SU-DHL-6 (cell line): ENCODE measurements around the gene MDP1.
"Not testable (repeated sequence)": the region's sequence is repeated elsewhere in the genome, so short reads cannot be mapped to it uniquely, and the experiment has no call there.

ENCODE experiments used
- EZH2phosphoT487 ChIP-seq: fragments of 200-600 bp; sonication (generic), shearing (Covaris generic); conservative IDR thresholded peaks from 2 replicates; pipeline ENCODE4 v1.6.1; 2018; ENCODE audit warnings: mild to moderate bottlenecking, antibody characterized with exemption, low read length, moderate library complexity, mixed read lengths
- TF ChIP-seq, protein P1 (sequence below): fragments of 200-600 bp; sonication (generic); IDR thresholded peaks from one replicate; pipeline ENCODE4 v1.5.1; 2017; ENCODE audit warnings: antibody characterized with exemption, mild to moderate bottlenecking, low read length, moderate library complexity; ENCODE audit not compliant: insufficient read depth, poor library complexity, severe bottlenecking

DNA sequence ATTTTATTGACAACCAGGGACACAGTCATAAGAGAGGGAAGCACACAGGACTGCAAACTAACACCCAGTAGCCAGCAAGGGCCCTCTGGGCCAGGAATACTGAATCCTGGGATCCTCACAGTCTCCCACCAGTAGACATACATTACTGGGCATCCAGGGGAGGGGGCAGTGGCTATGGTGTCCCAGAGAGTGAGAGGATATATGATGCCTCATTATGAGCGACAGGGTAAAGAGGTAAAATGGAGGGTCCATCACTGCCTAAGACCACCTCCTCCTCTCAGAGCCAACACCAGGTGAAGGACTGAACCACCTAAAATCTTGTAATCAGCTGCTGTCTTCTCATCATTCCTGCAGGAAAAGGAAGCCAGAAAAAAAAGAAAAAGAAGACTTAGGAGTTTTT is 1.0 kb upstream of the MDP1 start:
- TF ChIP-seq, protein P1, sequence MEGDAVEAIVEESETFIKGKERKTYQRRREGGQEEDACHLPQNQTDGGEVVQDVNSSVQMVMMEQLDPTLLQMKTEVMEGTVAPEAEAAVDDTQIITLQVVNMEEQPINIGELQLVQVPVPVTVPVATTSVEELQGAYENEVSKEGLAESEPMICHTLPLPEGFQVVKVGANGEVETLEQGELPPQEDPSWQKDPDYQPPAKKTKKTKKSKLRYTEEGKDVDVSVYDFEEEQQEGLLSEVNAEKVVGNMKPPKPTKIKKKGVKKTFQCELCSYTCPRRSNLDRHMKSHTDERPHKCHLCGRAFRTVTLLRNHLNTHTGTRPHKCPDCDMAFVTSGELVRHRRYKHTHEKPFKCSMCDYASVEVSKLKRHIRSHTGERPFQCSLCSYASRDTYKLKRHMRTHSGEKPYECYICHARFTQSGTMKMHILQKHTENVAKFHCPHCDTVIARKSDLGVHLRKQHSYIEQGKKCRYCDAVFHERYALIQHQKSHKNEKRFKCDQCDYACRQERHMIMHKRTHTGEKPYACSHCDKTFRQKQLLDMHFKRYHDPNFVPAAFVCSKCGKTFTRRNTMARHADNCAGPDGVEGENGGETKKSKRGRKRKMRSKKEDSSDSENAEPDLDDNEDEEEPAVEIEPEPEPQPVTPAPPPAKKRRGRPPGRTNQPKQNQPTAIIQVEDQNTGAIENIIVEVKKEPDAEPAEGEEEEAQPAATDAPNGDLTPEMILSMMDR, result not testable (repeated sequence)
- TF ChIP-seq EZH2phosphoT487, result not testable (repeated sequence)
